Left ventricle myocardium superior (tissue), 1 donor: ENCODE measurements around the gene GAS1. TPM values are rescaled to one million over a fixed set of nuclear protein-coding genes. Genes with fewer than 3 reads are reported as not detected.

ENCODE experiments used
- ATAC-seq: fragments of 200-7000 bp; cut with Tn5 transposase; one replicate; pipeline ENCODE4 v1.9.1; 2020; ENCODE audit warnings: mild to moderate bottlenecking, moderate library complexity
- DNase-seq: peaks from one replicate; pipeline ENCODE4 v3.0.0-alpha.2; 2020
- intact Hi-C: fragments of 100-400 bp; cut with micrococcal nuclease; formaldehyde crosslinking; loops from one replicate; pipeline ENCODE4 v1.11.0; 2022
- long read RNA-seq: library from polyadenylated mRNA; unstranded; transcript quantifications from one replicate; pipeline ENCODE4 v2.0.0, GENCODE V29; 2021
- total RNA-seq: library from RNA; stranded (reverse); fragmentation: NEBNext Ultra II Directional; extraction: Animal tissue kit (Norgen Biotek cat#: 25700); gene quantifications from one replicate; pipeline ENCODE4 v1.2.1, GENCODE V29; 2021
- donor health status: DM: no; HTN: yes; CAD: no; lungs with severe emphysema.

GAS1 gene
- 19.7 TPM for total RNA-seq
- long read RNA-seq, transcript GAS1-201 (1 exons, 2,827 nt): major isoform, 65 of 65 reads
- long read RNA-seq, partial matches to known transcripts: 0 of 65 reads
- long read RNA-seq, other reads (novel, unspliced or antisense): 0 of 65 reads

GRCh38 chr9:86947146-86948073, at the start of gene GAS1:
GAS1 (minus strand) TSS chr9:86947506; CDS start chr9:86946779, 727 bp downstream.
- DNase-seq: peak; percentile 91
- ATAC-seq: peak; percentile 91
- intact Hi-C loops: no loop called here

GRCh38 chr9:86994231-86994630, 46.9 kb upstream of the GAS1 start:
- intact Hi-C loops: no loop called here
- ATAC-seq (no peak), DNase-seq (no peak)

- no peak for DNase-seq
- intact Hi-C loops: no loop called here
Observed at GRCh38 chr9:86993830-86994229, 46.5 kb upstream of the GAS1 start.

GRCh38 chr9:86991077-86991476, 43.8 kb upstream of the GAS1 start:
- DNase-seq: no peak
- no peak for ATAC-seq
- intact Hi-C loops: no loop called here

More at GRCh38 chr9:86993830-86994229, 46.5 kb upstream of the GAS1 start:
- ATAC-seq: no peak

- intact Hi-C loops: no loop called here
- no peak for ATAC-seq
Observed at GRCh38 chr9:86990290-86990689, 43.0 kb upstream of the GAS1 start.

GRCh38 chr9:86987900-86988299, 40.6 kb upstream of the GAS1 start:
- no peak for ATAC-seq
- intact Hi-C loops: no loop called here
- DNase-seq: no peak

More at GRCh38 chr9:86990290-86990689, 43.0 kb upstream of the GAS1 start:
- DNase-seq: no peak

GRCh38 chr9:86985132-86985647, 37.9 kb upstream of the GAS1 start:
- no peak for ATAC-seq
- no peak for DNase-seq
- intact Hi-C loops: no loop called here

- DNase-seq (peak; percentile 37), ATAC-seq (peak; percentile 74)
- intact Hi-C loops: no loop called here
Observed at GRCh38 chr9:86983620-86984259, 36.4 kb upstream of the GAS1 start.

- DNase-seq (no peak), ATAC-seq (peak; percentile 61)
- intact Hi-C loops: no loop called here
Observed at GRCh38 chr9:86983249-86983619, 35.9 kb upstream of the GAS1 start.

GRCh38 chr9:86980802-86981201, 33.5 kb upstream of the GAS1 start:
- intact Hi-C loops: no loop called here
- no peak for ATAC-seq

GRCh38 chr9:86979657-86980056, 32.4 kb upstream of the GAS1 start:
- DNase-seq (no peak), ATAC-seq (peak; percentile 13)
- intact Hi-C loops: no loop called here

More at GRCh38 chr9:86980802-86981201, 33.5 kb upstream of the GAS1 start:
- DNase-seq: no peak

- ATAC-seq: peak; percentile 12
- no peak for DNase-seq
- intact Hi-C loops: no loop called here
Observed at GRCh38 chr9:86978922-86979474, 31.7 kb upstream of the GAS1 start.

- ATAC-seq: peak; percentile 71
Observed at GRCh38 chr9:86978413-86978812, 31.1 kb upstream of the GAS1 start.

GRCh38 chr9:86977205-86977835, 30.0 kb upstream of the GAS1 start:
- intact Hi-C loops: no loop called here
- DNase-seq (no peak), ATAC-seq (no peak)

More at GRCh38 chr9:86978413-86978812, 31.1 kb upstream of the GAS1 start:
- DNase-seq: no peak
- intact Hi-C loops: no loop called here

GRCh38 chr9:86975606-86976005, 28.3 kb upstream of the GAS1 start:
- intact Hi-C loops: no loop called here
- ATAC-seq (no peak), DNase-seq (no peak)

- intact Hi-C loops: no loop called here
- DNase-seq: no peak
- ATAC-seq: no peak
Observed at GRCh38 chr9:86975036-86975435, 27.7 kb upstream of the GAS1 start.

- intact Hi-C loops: no loop called here
- ATAC-seq: no peak
- DNase-seq: no peak
Observed at GRCh38 chr9:86974421-86974820, 27.1 kb upstream of the GAS1 start.

- intact Hi-C loops: no loop called here
- ATAC-seq (peak; percentile 59), DNase-seq (no peak)
Observed at GRCh38 chr9:86971742-86972141, 24.4 kb upstream of the GAS1 start.

GRCh38 chr9:86968258-86968920, 21.1 kb upstream of the GAS1 start:
- no peak for DNase-seq
- intact Hi-C loops: no loop called here
- no peak for ATAC-seq
